Stimulated activated CD4-positive, alpha-beta T cell treated with anti-CD3 and anti-CD28 coated beads, Interleukin-4, amount 100 ng/mL, for 1 hour (primary cell): ENCODE results near the gene GSS.

ENCODE experiments used
- DNase-seq: peaks from one replicate; pipeline ENCODE4 v3.0.0-alpha.2; 2020

GSS gene

DNA sequence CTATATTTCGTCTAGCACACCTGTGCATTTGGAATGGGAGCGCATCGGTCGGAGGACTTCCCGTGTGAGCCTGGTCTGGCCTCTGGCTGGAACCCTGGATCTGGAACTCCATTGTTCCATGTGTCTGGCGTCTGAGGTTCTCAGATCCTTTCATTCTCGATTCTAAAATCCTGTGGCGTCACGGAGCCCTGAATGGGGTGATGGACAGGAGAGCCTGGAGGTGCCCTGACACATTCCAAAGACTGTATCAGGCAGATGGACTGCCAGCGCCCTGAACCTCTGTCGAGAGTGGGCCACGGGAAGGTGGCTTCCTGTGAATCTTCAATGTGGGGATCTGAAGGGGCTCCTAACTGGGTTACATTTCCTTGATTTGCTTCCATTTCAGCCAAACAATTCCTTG lies 20.7 kb upstream of the GSS start:
- no peak for DNase-seq

DNA sequence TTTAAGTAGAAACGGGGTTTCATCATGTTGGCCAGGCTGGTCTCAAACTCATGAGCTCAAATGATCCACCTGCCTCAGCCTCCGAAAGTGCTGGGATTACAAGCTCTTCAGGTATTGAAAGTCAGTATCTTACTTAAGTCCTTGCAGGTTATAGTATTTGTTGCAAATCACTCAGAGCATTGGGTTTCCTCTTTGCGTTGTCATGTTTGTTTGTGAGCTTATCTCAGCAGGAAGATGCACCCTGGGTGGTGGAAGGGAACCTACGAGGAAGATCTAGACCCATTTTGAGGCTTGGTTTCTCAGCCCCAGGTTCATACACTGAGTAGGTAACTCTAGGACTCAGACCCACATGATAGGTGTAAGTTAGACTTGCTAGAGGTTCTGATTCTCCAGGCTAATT lies 18.6 kb upstream of the GSS start:
- DNase-seq: no peak

DNA sequence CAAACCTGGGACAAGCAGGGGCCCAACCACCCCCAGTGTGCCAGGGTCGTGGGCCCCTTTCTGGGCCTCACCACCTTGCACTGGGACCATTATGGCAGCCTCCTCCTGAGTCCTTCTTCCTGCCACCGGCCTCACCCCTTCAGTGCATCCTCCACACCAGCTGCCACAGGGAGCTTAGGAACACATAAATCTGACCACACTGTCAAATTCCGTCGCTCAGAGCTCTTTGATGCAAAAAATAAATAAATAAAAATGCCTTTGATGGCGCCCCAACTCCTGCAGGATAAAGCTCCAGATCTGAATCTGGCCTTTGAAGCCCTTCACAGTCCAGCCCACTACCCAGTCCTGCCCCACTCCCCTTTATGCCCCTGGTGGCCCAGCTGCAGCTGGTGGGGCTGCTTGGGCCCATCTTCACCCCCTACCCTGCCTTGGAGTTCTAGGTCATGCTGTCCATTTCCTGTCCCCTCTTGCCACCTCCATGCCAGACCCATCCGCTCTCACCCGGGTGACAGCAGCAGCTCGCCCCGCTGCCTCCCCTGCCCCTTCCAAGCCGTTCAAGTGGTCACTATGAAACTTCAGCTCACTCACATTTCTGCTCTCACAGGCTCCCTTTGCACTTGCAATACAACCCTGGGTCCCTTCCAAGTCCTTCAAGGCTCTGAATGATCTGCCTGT lies 16.1 kb upstream of the GSS start:
- no peak for DNase-seq

DNA sequence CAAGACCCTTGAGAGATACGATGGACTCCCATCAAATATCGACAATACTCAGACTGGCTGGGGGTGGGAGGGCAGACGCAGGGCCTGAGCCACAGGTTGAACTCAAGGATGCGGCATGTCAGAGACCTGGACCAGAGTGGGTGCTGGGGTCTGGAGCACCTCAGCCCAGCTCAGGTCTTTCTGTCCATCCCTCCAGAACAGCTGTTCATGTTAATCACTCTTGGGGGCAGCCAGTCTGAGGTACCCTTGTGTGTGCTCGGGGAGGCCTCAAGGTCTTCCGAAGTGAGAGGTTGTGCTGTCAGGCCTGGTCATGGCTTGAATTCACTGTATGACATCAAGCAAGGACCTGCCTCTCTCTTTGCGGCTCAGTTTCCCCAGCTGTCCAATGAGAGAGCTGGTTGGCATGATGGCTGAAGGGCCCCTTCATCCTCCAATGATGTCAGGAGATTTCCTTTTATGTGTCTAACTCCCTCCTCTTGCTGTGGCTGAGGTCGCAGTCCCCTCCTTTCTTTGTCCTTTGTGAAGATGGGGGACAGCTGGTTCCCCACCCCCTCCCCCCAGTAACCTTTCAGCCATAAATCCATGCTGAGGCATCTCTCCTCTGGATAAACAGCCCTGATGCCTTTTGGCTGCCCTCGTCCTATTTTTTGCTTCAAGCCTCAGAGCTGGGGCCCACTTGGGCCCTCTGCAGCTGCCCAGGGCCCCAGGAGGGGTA lies 15.4 kb upstream of the GSS start:
- DNase-seq: no peak

DNA sequence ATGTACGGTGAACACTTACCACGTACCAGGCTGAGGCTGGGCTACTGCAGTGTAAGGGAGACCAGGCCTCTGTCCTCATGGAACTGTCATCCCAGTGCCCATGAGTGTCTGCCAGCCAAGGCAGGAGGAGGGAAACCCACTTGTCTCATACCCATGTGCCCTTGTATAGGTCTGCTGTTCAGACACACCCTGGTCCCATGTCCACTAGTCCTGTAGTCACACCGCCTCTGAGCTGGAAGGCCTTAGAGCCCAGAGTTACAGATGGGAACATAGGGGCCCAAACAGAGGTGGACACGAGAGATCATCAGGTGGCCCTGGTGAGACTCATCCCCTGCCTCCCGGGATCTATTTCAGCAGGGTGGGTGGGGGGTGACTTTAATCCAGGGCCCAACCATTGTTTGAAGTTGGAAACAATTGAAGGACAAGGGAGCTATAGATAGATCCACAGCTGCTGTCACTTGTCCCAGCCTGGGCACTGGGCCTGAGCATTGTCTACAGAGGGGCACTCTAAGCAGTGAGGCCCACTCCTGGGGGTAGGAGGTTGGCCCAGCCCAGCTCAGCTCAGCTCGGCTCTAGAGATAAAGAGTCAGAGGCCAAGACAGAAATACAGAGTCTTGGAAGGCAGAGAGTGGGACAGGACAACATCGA lies 14.7 kb upstream of the GSS start:
- no peak for DNase-seq

DNA sequence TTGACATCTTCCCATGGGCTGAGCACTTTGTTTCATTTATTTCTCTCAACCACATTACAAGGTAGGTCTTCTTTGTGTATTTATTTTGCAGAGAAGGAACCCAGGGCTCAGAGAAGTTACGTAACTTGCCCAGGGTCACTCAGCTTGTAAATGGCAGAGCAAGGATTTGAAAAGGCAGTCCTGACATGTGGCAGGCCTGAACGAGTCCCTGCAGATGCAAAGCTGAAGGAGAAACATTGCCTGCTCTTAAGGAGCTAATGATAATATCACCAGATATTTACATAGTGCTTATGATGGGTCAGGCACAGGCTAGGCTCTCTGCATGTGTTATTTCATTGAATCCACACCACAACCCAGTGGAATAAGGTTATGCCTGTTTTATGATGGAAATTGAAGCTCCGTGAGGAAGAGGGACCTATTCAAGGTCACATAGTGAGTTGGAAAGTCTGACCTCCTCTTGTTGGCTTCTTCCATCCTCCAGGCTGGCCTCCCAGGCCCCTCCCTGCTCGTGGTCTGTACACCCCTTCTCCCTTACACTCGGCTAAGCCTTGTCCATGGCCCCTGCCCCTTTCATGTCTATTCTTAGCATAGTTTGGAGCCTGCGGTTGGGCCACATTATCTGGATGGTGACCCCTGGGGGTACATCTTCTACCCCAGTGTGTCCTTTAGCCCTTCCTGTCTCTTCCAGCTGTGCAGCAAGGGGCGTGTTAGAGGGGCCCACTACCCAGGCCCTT lies 12.6 kb upstream of the GSS start:
- no peak for DNase-seq

DNA sequence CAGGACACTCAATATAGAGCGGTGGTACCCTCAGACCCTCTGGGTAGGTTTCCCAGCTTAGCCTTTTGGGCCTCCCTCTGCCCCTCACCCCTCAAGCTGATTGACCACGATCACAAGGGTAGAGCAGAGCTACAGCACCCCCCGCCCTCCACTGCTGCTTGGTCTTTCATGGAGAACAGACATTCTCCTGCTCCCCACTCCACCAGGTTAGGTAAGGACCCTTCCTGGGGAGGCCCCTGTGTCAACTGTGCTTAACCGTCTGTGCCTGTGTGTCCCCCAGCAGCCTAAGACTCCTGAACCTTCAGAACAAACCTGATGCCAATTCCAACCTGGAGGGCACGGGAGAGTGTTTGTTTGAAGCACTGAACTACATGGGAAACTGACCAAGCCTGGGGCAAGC lies 11.8 kb upstream of the GSS start:
- DNase-seq: no peak

DNA sequence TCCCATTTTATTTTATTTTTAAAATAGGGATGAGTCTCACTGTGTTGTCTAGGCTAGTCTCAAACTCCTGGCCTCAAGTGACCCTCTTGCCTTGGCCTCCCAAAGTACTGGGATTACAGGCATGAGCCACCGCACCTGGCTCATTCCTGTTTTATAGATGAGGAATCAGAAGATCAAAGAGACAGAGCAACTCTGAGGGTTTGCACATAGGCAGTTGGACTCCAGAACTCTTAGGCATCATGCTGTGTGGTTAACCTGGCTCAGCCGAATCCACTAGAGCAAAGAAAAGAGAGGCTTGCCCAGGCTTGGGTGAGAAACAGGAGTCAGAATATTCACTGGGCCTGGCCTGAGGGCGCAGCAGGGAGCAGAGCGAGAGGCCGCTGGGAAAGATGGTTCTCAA lies 9.4 kb upstream of the GSS start:
- DNase-seq: no peak

DNA sequence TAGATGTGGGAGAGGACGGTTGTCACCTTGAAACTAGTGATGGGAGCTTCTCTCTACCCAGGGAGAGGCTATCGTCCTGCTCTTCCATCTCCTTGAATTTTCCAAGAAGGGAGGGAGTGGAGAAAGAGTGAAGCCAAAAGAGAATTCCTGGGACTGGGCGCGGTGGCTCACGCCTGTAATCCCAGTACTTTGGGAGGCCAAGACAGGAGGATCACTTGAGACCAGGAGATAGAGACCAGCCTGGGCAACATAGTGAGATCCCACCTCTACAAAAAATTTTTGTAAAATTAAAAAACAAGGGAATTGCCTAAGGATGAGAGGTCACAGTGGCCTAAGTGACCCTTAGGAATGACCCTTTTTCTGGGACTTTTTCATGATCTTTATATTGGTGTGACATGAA lies 8.9 kb upstream of the GSS start:
- no peak for DNase-seq

DNA sequence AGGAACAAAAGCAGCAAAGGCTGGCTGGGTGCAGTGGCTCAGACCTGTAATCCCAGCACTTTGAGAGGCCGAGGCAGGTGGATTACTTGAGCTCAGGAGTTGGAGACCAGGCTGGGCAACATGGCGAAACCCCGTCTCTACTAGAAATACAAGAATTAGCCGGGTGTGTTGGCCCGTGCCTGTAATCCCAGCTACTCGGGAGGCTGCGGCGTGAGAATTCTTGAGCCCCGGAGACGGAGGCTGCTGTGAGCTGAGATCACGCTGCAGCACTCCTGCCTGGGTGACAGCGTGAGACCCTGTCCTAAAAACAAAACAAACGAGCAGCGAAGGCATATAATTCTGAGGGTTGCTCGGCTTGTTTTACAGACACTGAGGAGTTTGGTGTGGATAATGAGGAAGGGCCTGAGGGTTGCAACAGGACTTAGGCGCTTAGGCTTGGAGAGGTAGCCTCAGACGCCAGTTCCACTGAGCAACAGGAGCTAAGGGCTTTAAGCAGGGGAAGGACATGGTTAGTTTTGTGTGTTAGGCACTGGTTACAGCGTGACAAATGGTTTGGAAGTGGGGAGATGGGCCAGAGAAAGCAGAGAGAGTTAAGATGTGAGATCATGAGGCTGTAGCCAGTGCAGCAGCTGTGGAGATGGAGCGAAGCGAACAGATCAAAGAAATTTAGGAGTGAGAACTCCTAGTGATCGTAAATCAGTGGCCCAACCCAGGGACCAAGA lies 1.3 kb upstream of the GSS start:
- no peak for DNase-seq

DNA sequence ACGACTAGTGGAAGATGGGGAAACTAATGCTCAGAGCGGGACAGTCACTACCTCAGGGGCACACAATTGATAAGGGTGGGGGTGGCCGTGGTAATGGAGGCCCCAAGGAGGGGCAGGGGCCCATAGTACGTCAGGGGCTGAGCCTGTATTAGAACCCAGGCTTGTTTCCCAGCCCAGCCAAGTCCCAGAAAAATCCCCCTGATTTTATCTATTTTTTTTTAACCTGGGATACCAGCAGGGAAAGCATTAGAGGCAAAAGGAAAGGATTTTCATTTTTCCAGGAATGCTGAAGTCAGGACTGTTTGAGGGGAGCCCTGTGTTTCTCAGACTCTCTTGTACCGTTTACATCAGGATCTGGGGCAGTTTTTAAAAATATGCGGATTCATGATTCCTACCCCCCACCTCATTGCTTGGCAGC lies 444 bp upstream of the GSS start:
- no peak for DNase-seq

DNA sequence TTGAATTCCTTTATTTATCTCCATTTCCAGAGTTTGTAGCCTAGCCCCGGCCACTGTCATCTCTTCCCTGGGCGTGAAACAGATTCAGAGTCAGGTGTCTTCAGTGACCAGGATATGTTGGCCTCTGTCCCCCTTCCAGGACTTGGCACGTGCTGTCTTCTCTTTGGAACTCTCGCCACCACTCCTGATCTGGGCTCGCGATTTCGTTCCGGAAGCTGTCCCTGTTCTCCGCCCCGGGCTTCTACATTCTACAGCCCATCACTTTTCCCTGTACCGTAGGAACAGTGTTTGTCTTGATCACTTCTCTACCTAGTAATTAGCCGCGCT lies 739 bp downstream of the GSS start:
- no peak for DNase-seq

DNA sequence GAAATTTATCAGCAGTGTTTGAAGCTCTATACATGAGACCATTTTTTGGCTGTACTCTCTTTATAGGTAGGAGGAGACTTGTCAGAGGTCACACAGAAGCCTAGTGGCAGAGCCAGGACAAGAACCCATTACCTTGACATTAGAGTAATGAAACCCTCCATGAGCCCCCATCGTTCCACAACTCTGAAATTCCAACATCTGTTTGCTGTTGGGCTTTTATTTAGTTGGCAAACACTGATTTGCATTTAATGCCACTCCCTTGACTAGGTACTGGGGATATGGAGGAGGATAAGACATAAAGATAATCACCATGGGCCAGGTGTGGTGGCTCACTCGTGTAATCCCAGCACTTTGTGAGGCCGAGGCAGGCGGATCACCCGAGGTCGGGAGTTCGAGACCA lies 1.6 kb downstream of the GSS start:
- no peak for DNase-seq

DNA sequence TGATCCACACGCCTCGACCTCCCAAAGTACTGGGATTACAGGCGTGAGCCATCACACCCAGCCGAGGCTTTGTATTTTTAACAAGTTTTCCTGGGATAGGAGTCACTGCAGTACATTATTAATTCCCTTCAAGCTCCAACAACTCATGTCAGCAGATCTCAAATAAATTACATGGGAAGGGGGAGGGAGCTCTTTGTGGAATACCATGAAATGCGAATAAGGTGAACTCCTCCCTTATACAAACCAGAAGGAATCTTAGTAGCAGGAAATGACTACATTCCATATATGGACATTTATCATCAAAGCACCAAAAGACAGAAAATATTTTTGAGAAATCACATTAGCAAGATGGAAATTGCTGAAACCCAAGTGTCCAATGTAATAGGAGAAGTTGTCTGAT lies 2.9 kb downstream of the GSS start:
- DNase-seq: no peak

DNA sequence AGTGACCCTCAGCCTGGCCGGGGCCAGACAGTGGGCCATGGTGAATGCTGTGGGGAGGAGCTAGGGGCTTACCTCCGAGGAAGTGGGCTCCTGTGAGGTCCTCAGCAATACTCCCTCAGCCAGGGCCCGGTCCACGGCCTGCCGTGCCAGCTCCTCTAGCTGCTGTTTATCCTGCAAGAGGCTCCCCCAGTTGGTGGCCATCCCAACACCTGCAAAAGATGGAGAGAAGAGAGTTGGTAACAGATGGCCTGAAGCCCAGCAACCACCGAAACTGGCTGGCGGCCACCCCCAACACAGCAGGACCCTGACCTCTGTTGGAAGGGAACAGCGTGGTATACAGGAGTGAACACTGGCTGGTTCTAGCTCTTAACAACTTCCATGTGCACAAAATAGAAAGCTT lies 4.0 kb downstream of the GSS start:
- no peak for DNase-seq

DNA sequence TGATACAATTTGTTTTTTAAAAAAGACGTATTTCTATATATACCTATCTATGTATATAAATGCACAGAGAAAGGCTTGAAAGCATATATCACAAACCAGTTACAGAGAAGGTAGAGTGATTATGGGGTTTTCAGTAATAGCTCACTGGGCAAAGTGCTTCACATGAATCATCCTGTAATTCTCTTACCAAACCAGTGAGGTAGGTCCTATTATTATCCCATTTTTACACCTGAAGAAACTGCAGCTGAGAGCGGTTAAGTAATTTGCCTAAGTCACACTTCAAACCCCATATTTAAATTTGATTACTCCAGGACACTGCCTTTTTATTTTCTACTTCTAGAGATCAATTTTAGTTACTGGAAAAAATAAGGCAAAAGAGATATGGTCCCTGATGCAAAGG lies 4.4 kb downstream of the GSS start:
- no peak for DNase-seq

DNA sequence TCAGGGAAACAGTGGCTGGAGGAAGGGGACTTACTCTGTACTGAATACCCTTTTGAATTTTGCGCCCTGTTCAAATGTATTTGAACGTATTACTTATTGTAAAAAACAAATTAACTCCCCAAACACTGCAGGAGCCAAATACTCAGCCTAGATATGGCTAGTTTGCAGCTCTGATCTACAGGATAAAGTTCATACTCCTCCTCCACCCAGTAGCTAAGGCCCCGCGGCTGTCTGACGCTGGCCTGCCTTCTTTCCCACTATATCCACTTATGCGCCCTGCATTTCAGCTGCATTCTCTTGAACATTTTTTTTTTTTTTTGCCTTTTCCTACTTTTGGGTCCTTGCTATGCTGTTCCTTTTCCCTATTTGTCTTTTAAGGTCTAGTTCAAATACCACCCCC lies 6.5 kb downstream of the GSS start:
- no peak for DNase-seq

DNA sequence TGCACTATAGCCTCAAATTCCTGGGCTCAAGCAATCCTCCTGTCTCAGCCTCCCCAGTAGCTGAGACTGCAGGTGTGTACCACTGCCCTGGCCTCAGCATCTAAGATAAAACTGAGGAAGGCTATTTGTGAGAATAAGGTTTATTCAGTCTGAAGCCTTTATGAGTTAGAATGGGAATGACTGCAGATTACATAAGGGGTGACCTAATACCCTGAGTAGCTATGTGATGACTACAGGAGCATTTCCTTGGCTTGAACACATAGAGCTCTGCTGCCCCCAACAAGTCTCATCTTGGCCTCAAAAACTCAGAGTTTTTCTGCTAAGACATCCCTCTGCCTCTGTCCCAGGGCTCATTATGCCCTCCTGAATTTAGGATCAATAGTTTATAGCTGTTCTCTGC lies 7.6 kb downstream of the GSS start:
- DNase-seq: no peak

DNA sequence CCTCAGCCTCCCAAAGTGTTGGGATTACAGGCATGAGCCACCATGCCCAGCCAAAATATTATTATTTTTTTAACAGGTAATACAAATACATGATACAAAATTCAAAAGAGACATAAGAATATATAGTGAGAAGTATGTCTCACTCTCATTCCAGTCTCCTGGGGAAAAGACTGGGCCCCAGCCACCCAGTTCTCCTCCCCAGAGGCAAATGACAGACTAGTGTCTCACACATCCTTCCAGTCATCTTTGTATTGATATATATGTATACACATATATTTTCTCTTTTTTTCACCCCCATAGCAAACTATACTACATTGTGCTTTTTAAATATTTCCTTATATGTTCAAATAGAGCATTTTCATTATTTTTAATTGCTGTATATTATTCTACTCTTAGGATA lies 8.3 kb downstream of the GSS start:
- no peak for DNase-seq

DNA sequence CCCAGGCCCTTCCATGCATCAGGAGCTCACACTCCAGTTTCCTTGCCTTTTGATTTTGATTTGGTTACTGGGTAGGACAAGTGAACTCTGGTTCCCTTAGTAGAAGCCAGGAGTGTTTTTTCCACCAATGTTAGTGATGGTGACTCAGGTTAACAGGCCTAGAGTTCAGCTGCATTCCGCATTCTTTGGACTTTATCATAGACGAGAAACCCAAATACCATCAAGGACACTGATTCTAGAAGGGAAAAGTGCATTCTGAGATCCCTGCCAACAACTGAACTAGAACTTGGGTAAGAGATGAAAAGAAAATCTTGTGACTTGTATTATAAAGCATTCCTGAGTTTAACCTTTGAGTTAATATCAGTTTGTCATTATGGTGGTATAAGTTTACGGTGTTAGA lies 8.9 kb downstream of the GSS start:
- no peak for DNase-seq

DNA sequence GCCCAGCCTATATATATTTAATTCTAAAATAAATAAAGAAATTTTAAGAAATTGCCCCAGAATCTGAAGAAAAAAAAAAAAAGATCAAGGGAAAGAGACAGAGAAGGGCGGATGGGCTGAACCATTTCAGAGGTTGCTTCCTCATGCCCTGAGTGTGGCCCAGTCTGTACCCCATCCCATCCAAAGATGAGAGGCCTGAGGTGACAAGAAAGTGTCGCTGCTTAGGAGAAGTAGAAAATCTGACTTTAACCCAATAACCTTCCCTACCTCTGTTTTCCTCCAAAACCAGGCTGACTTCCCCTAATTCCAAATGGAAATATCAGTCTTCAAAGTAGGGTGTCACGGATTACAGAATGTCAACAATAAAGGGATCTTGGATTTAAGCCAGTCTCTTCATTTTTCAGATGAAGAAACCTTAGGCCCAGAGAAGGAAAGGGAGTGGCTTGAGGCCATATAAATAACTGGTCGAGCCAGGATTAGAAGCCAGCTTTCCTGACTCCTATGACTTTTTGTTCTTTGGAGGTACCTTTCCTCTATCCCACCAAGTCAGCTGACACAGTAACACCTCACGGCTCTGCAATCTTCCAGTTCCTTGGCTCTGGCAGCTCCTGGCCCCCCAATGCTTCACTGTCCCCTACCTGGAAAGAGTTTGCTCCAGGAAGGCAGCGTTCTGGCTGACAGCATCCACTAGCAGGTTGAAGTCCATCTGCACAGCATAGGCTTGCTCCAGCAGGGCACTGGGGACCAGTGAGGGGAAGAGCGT lies 10.1 kb downstream of the GSS start:
- no peak for DNase-seq

DNA sequence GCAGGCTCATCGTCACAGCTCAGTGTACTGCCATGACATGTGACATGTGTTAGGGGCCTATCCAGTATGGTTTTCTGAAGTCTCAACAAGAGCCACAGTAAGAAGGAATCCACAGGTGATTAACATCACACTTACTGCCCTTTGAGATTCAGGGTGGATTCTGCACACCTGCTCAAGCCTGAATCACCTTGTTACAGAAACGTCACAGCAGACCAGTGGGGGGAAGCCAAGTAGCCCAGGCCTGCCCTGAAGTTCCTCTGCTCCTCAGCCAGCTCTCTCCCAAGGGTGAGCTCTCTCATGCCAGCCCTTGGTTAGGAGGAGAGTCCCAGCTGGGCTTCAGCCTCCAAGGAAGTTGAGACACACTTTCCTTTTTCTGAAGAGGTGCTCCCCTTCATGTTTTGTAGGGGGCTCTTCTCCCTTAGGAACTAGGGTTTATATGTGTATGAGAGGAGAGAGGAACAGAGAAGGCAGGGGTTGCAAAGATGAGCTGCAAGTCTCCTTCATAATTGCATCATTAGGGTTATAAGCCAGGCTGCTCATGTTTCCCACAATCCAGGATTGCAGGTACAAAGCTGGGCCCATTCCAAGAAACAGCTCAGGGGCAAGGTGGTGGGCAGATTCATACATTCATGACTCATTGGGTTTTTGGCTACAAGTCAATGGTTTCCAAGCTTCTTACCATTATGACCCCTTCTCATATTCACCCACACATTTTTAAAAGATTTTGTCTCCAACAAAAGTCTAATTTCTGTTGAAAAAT lies 11.6 kb downstream of the GSS start:
- no peak for DNase-seq
